GM19240 (cell line): ENCODE measurements around the gene PHETA2.

Source experiments
- DNase-seq: peaks from one replicate; pipeline ENCODE4 v3.0.0; 2011; ENCODE audit warnings: low spot score; ENCODE audit not compliant: insufficient read length

The PHETA2 gene, protein sequence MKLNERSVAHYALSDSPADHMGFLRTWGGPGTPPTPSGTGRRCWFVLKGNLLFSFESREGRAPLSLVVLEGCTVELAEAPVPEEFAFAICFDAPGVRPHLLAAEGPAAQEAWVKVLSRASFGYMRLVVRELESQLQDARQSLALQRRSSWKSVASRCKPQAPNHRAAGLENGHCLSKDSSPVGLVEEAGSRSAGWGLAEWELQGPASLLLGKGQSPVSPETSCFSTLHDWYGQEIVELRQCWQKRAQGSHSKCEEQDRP

GRCh38 chr22:42074132-42074811 is at the start of gene PHETA2:
Gene PHETA2 (plus strand): TSS chr22:42074248. CDS start chr22:42077294, 3,046 bp downstream.
- no peak for DNase-seq

DNA sequence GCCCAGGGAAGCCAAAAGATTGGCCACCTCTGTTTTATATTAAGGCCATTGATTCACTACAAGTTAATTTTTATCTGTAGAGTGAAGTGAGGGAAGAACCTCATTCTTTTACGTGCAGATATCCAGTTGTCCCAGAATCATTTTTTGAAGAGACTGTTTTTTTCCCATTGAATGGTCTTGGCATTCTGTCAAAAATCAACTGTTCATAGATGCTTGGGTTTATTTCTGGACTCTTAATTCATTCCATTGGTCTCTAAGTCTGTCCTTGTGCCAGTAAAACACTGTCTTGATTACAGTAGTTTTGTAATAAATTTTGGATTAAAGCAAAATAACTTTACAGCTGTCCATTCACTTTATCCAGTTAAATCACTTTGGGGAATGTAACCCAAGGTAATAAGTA is 48.6 kb upstream of the PHETA2 start:
- DNase-seq, result no peak

GRCh38 chr22:42026705-42027104 is 47.3 kb upstream of the PHETA2 start:
- DNase-seq, result no peak

DNA sequence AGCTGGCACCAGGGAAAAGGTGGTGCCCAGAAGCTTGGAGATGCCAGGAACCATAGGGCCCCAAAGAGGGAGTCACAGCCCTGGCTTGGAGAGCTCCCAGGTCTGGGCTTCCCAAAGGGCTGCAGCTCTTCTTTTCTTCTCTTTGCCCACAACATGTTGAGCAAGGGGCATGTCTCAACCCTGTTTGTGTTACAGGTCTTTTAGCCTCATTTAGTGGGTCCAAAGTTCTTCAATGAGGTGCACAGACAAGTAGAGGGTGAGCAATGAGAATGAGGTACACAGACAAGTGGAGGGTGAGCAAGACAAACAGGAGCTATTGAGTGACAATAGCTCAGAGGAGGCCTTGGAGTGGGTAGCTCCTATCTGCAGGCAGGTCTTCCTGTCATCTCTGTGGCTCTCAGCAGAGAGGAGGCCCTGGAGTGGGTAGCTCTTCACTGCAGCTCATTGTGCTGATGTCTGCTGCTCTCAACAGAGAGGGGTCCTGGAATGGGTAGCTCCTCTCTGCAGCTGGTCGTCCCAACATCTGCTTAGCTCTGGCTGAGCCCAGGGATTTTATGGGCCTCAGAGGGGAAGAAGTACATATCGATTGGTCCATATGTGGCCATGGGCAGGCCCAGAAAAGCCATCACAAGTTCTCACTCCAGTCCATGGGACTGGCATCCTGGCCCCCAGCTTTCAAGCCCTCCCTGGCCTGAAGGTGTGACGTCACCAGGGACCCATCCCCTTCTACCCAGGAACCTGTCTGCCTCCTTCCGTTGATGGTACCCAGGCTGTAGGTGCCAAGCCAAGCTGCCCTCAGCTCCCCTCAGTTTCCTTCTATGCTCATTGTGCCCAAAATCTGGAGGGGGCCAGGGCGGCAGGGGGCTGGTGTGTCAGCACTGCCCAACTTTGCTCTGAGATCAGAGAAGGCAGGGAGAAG is 40.5 kb upstream of the PHETA2 start:
- DNase-seq, result no peak

GRCh38 chr22:42035256-42035655 is 38.8 kb upstream of the PHETA2 start:
- DNase-seq, result no peak

DNA sequence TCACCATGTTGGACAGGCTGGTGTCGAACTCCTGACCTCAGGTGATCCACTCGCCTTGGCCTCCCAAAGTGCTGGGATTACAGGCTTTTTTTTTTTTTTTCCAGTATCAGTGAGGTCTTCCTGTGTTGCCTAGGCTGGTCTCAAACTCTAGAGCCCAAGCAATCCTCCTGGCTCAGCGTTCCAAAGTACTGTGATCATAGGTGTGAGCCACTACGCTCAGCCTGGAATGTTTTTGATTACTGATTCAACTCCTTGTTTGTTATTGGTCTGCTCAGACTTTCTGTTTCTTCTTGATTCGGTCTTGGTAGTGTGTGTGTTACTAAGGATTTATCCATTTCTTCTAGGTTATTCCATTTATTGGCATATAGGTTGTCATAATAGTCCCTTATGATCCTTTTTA is 34.8 kb upstream of the PHETA2 start:
- no peak for DNase-seq

DNA sequence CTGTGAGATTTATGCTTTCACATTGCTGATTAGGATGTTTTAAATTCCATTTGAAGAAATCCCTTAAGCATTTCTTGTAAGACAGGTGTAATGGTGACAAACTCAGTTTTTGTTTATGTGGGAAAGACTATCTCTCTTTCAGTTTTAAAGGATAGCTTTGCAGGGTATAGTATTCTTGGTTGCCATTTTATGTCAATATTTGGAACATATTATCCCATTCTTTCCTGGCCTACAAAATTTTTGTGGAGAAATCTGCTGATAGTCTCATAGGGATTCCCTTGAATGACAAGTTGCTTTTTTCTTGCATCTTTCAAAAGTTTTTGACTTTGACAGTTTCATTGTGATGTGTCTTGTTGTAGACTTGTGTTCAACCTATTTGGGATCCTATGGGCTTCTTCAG is 32.3 kb upstream of the PHETA2 start:
- no peak for DNase-seq

- DNase-seq, result no peak
These were observed 23.3 kb upstream of the PHETA2 start for GRCh38 chr22:42050641-42051180.

GRCh38 chr22:42052765-42053164 is 21.3 kb upstream of the PHETA2 start:
- DNase-seq, result no peak

DNA sequence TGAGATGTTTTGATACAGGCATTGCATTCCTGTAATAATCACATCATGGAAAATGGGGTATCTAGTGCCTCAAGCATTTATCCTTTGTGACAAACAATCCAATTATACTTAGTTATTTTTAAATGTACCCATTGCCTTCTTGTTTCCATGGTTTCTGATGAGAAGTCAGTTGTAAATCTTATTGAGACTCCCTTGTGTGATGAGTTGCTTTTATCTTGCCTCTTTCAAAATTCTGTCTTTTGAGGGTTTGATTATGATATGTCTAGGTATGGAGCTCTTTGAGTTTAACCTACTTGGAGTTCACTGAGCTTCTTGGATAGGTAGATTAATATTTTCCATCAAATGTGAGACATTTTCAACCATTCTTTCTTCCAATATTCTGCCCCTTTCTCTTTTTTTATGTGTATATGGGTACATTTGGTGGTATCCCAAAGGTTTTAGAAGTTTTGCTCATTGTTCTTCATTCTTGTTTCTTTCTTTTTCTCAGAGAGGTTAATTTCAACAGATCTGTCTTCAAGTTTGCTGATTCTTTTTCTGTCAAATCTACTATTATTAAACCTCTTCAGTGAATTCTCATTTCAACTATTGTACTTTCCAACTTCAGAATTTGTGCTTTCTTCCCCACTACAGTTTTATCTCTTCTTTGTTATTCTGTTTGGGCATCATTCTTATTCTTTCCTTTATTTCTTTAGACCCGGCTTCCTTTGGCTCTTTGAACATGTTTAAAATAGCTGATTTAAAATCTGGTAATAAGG is 17.1 kb upstream of the PHETA2 start:
- no peak for DNase-seq

DNA sequence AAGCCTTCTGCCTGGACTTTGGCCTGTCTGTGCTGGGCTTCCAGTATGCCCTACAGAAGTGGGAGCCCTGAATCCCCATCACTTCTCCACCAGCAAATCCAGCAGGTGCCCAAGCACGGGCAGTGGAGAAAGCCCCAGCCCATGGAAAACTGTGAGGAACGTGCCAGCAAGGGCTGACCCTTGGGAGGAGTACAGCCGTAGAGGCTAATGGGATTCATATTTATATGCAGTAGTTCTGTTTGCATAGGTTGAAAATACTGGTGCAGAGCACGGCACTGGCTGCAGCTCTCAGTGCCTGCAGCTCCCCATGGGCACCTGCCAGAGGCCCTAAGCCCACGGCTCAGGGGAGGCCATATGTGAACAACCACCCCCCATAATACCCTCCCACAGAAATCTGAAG is 13.6 kb upstream of the PHETA2 start:
- DNase-seq, result no peak

DNA sequence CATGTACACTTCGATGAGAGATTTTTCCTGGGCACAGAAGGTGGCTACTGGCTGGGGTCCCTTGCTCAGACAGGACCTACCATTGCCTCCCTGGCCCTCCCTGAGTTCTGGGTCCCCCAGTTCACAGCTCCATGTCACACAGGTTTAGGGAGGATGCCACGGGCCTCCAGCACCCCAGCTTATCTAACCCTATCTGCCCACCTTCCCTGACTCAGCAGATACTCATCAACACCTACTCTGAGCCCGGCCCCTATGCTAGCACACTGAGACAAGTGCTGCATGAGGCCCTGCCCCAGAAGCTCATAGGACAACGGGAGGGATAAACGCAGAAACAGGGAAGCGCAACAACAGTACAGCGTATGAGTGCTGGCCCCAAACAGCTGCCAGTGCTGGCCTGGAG is 13.0 kb upstream of the PHETA2 start:
- no peak for DNase-seq

- DNase-seq, result no peak
These were observed 11.4 kb upstream of the PHETA2 start for GRCh38 chr22:42062506-42063170.

- DNase-seq, result no peak
These were observed 9.4 kb upstream of the PHETA2 start for GRCh38 chr22:42064629-42065028.

GRCh38 chr22:42065438-42066125 is 8.5 kb upstream of the PHETA2 start:
- DNase-seq, result no peak

GRCh38 chr22:42066126-42066761 is 7.8 kb upstream of the PHETA2 start:
- no peak for DNase-seq

GRCh38 chr22:42066937-42067336 is 7.1 kb upstream of the PHETA2 start:
- no peak for DNase-seq

DNA sequence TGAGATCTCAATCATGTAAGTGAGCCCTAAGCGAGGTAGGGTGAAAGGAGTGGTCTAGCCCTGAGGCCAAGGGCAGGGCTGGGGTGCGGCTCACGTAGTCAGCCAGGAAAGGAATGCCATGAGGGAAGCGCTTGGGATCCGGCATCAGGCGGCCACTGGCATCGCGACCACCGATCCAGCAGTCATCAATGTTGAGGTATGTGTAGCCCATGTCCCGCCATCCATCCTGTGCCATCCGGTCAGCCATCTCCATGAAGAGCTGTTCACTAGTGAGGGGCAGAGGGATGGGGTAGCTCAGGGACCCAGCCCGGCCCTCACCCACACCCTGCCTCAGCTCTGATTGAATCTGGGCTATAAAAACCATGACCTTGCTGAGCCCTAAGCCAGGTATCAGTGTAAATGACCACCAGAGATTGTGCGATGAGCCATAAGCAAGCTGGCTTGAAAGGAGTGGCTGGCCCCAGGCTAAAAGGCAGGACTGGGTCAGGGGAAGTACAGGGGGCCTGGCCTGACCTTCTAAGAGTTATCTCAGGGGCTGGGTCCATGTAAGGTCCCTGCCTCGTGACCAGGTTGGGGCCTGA is 6.3 kb upstream of the PHETA2 start:
- no peak for DNase-seq

DNA sequence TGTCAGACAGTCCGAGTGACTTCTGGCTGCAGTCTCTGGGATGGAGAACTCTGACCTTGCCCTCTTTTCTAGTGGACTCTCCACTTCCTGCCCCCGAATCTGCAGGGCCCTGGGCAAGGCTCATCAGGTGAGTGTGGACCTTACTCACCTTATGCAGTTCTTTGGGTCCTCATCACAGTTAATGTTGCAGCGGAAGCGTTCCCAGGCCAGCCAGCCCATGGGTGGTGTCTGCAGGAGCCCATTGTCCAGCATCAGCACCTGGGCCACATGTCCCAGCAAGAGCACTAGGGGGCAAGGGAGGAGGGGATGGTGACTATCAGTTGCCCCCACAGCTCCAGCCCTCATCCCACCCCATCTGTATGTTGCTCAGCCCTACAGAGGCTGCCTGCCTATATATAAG is 5.8 kb upstream of the PHETA2 start:
- DNase-seq, result no peak
